H1 (cell line): Measurements from ENCODE around the gene ANKRD2. TPM values are rescaled to one million over a fixed set of nuclear protein-coding genes. Genes with fewer than 3 reads are reported as not detected.

ENCODE experiments used
- CTCF ChIA-PET: fragments of 300-600 bp; sonication (Branson Sonifier 250); formaldehyde crosslinking; loops from one replicate; lab custom pipeline; 2021; ENCODE audit not compliant: partially characterized antibody; lab: Charles Lee
- POLR2A ChIA-PET: fragments of 300-600 bp; sonication (Branson Sonifier 250); formaldehyde crosslinking; loops from one replicate; lab custom pipeline; 2021; ENCODE audit warnings: inconsistent platforms; ENCODE audit not compliant: partially characterized antibody; lab: Charles Lee
- DNase-seq, 2 experiments: peaks; one replicate each; pipeline versions ENCODE4 v3.0.0 to v3.0.0-alpha.2; 2010 to 2022; ENCODE audit warnings: low spot score in 2 of 2, low read depth in 1 of 2, mixed read lengths in 1 of 2
- FAIRE-seq: peaks from 2 replicates; lab custom pipeline; 2011; peaks lifted over from hg19 to GRCh38; lab: Jason Lieb, UNC
- H2AFZ ChIP-seq: 2 replicates; pipeline ENCODE4 v1.8.1; 2012; ENCODE audit warnings: low read length, inconsistent platforms
- H2AK5ac ChIP-seq: 2 replicates; pipeline ENCODE4 v1.6.1; 2013; ENCODE audit warnings: low read depth, low read length
- H2BK120ac ChIP-seq: replicated peaks from 2 replicates; pipeline ENCODE3; 2013; ENCODE audit warnings: low read depth, low read length, inconsistent platforms
- H2BK12ac ChIP-seq: 2 replicates; pipeline ENCODE4 v1.6.1; 2013; ENCODE audit warnings: low read depth, low read length
- H2BK15ac ChIP-seq: 2 replicates; pipeline ENCODE4 v1.6.1; 2013; ENCODE audit warnings: low read length
- H2BK20ac ChIP-seq: 2 replicates; pipeline ENCODE4 v1.6.1; 2013; ENCODE audit warnings: low read length
- H2BK5ac ChIP-seq: 2 replicates; pipeline ENCODE4 v1.6.1; 2013; ENCODE audit warnings: low read depth, low read length
- H3K14ac ChIP-seq: 2 replicates; pipeline ENCODE4 v1.6.1; 2013; ENCODE audit warnings: inconsistent platforms; ENCODE audit not compliant: insufficient read length
- H3K18ac ChIP-seq: 2 replicates; pipeline ENCODE4 v1.6.1; 2013; ENCODE audit warnings: low read length; ENCODE audit errors: extremely low read depth
- H3K23ac ChIP-seq: 2 replicates; pipeline ENCODE4 v1.6.1; 2013; ENCODE audit warnings: inconsistent platforms; ENCODE audit not compliant: insufficient read length
- H3K23me2 ChIP-seq: 2 replicates; pipeline ENCODE4 v1.6.1; 2013; ENCODE audit warnings: low read depth, low read length
- H3K27ac ChIP-seq: 2 replicates; pipeline ENCODE4 v1.6.1; 2011; ENCODE audit warnings: low read depth, low read length, inconsistent platforms
- H3K27me3 ChIP-seq, 4 experiments: replicated peaks in 1 of 4; 1 replicate in 1 of 4; 2 replicates in 3 of 4; pipeline versions ENCODE4 v1.6.1 to v1.8.1; 2011 to 2013; ENCODE audit warnings: low read length in 3 of 4, mild to moderate bottlenecking in 3 of 4, inconsistent platforms in 2 of 4, mixed read lengths in 2 of 4, moderate library complexity in 1 of 4; ENCODE audit not compliant: control insufficient read depth in 3 of 4, insufficient read depth in 3 of 4; ENCODE audit errors: extremely low read depth in 1 of 4
- H3K36me3 ChIP-seq, 4 experiments: 2 replicates each; pipeline versions ENCODE4 v1.6.1 to v1.8.1; 2011 to 2013; ENCODE audit warnings: mild to moderate bottlenecking in 4 of 4, low read length in 3 of 4, moderate library complexity in 2 of 4, control low read depth in 1 of 4, inconsistent platforms in 1 of 4; ENCODE audit not compliant: insufficient read depth in 4 of 4, control insufficient read depth in 2 of 4
- H3K4ac ChIP-seq: replicated peaks from 2 replicates; pipeline ENCODE3; 2013; ENCODE audit warnings: low read length, low read depth, mixed read lengths, inconsistent platforms; ENCODE audit not compliant: insufficient read length
- H3K4me1 ChIP-seq, 4 experiments: replicated peaks in 1 of 4; 1 replicate in 1 of 4; 2 replicates in 3 of 4; pipeline versions ENCODE4 v1.6.1 to v1.8.1; 2011 to 2013; ENCODE audit warnings: low read length in 3 of 4, inconsistent platforms in 2 of 4, mixed read lengths in 1 of 4; ENCODE audit not compliant: insufficient read depth in 4 of 4, control insufficient read depth in 3 of 4
- H3K4me2 ChIP-seq, 2 experiments: 2 replicates each; pipeline versions ENCODE4 v1.6.1 to v1.8.1; 2011 to 2013; ENCODE audit warnings: low read depth in 2 of 2, low read length in 2 of 2, control low read depth in 1 of 2, inconsistent platforms in 1 of 2, mild to moderate bottlenecking in 1 of 2; ENCODE audit not compliant: insufficient read depth in 1 of 2
- H3K4me3 ChIP-seq, 4 experiments: fragments of 200-600, 300-600 bp in 1 of 4; sonication (generic), shearing (Covaris generic), sonication (Bioruptor Twin) in 1 of 4; 2 replicates each; pipeline versions ENCODE4 v1.5.1 to v1.8.1; 2011 to 2016; ENCODE audit warnings: low read length in 4 of 4, low read depth in 3 of 4, control low read depth in 2 of 4, inconsistent platforms in 2 of 4, mild to moderate bottlenecking in 2 of 4, mixed read lengths in 1 of 4, moderate library complexity in 1 of 4; ENCODE audit not compliant: insufficient read depth in 2 of 4; ENCODE audit errors: extremely low read depth in 1 of 4
- H3K56ac ChIP-seq: replicated peaks from 2 replicates; pipeline ENCODE3; 2013; ENCODE audit warnings: low read depth, mild to moderate bottlenecking, mixed read lengths, low read length, inconsistent platforms; ENCODE audit not compliant: insufficient read length
- H3K79me1 ChIP-seq: 2 replicates; pipeline ENCODE4 v1.6.1; 2013; ENCODE audit warnings: low read depth, low read length, control low read depth
- H3K79me2 ChIP-seq, 2 experiments: 2 replicates each; pipeline versions ENCODE4 v1.6.1 to v1.8.1; 2012 to 2013; ENCODE audit warnings: low read length in 2 of 2, mild to moderate bottlenecking in 2 of 2, inconsistent platforms in 1 of 2; ENCODE audit not compliant: insufficient read depth in 2 of 2, control insufficient read depth in 1 of 2
- H3K9ac ChIP-seq, 4 experiments: replicated peaks in 1 of 4; 1 replicate in 1 of 4; 2 replicates in 3 of 4; pipeline versions ENCODE4 v1.6.1 to v1.8.1; 2011 to 2013; ENCODE audit warnings: low read depth in 3 of 4, low read length in 3 of 4, control low read depth in 2 of 4, mild to moderate bottlenecking in 2 of 4, moderate library complexity in 2 of 4, inconsistent platforms in 1 of 4; ENCODE audit errors: extremely low read depth in 1 of 4
- H3K9me3 ChIP-seq, 2 experiments: 2 replicates each; pipeline versions ENCODE4 v1.6.1 to v1.8.1; 2012 to 2013; ENCODE audit warnings: mild to moderate bottlenecking in 2 of 2, moderate library complexity in 2 of 2, control low read depth in 1 of 2, inconsistent platforms in 1 of 2, low read depth in 1 of 2, low read length in 1 of 2, mixed read lengths in 1 of 2; ENCODE audit not compliant: insufficient read depth in 2 of 2
- H4K20me1 ChIP-seq, 2 experiments: replicated peaks in 1 of 2; 2 replicates each; pipeline versions ENCODE3 to v1.8.1; 2011 to 2013; ENCODE audit warnings: inconsistent platforms in 2 of 2, low read length in 2 of 2, mild to moderate bottlenecking in 1 of 2; ENCODE audit not compliant: insufficient read depth in 2 of 2, control insufficient read depth in 1 of 2
- H4K5ac ChIP-seq: 2 replicates; pipeline ENCODE4 v1.6.1; 2013; ENCODE audit warnings: low read length, low read depth, mixed read lengths, inconsistent platforms; ENCODE audit not compliant: insufficient read length
- H4K8ac ChIP-seq: 2 replicates; pipeline ENCODE4 v1.8.0; 2013; ENCODE audit warnings: mild to moderate bottlenecking, moderate library complexity, low read length, inconsistent platforms; ENCODE audit not compliant: insufficient read depth; ENCODE audit errors: extremely low read depth
- H4K91ac ChIP-seq: replicated peaks from 2 replicates; pipeline ENCODE3; 2013; ENCODE audit warnings: low read length, mixed read lengths, inconsistent platforms; ENCODE audit not compliant: insufficient read length
- BACH1 ChIP-seq: IDR thresholded peaks from 2 replicates; pipeline ENCODE4 v1.6.1; 2012; ENCODE audit warnings: low read length, improper control_type of control experiment
- HDAC2 ChIP-seq, 2 experiments: fragments of 300-600 bp in 1 of 2; sonication (generic) in 1 of 2; IDR thresholded peaks; 2 replicates each; pipeline ENCODE4 v1.6.1; 2011 to 2012; ENCODE audit warnings: low read depth in 2 of 2, low read length in 2 of 2, mild to moderate bottlenecking in 2 of 2, moderate library complexity in 2 of 2, borderline replicate concordance in 1 of 2, inconsistent platforms in 1 of 2
- JUN ChIP-seq: IDR thresholded peaks from 2 replicates; pipeline ENCODE4 v1.6.1; 2011; ENCODE audit warnings: low read depth, mild to moderate bottlenecking, improper control_type of control experiment, low read length
- KDM1A ChIP-seq: fragments of 200-600, 300-600 bp; sonication (generic); IDR thresholded peaks from 2 replicates; pipeline ENCODE4 v1.7.1; 2016; ENCODE audit warnings: mild to moderate bottlenecking, low read length, borderline replicate concordance
- RAD21 ChIP-seq, 2 experiments: IDR thresholded peaks in 1 of 2; conservative IDR thresholded peaks in 1 of 2; 2 replicates each; pipeline ENCODE4 v1.6.1; 2011; ENCODE audit warnings: low read depth in 2 of 2, low read length in 2 of 2, improper control_type of control experiment in 1 of 2, inconsistent platforms in 1 of 2, mild to moderate bottlenecking in 1 of 2, moderate library complexity in 1 of 2
- RFX5 ChIP-seq: IDR thresholded peaks from 2 replicates; pipeline ENCODE4 v1.6.1; 2011; ENCODE audit warnings: low read depth, low read length, improper control_type of control experiment, borderline replicate concordance
- SIN3A ChIP-seq, 2 experiments: IDR thresholded peaks in 1 of 2; conservative IDR thresholded peaks in 1 of 2; 2 replicates each; pipeline ENCODE4 v1.6.1; 2011 to 2012; ENCODE audit warnings: low read length in 2 of 2, improper control_type of control experiment in 1 of 2, low read depth in 1 of 2, mild to moderate bottlenecking in 1 of 2
- SP2 ChIP-seq: IDR thresholded peaks from 2 replicates; pipeline ENCODE4 v1.6.1; 2012; ENCODE audit warnings: mild to moderate bottlenecking, low read length, inconsistent platforms
- SP4 ChIP-seq: IDR thresholded peaks from 2 replicates; pipeline ENCODE4 v1.6.1; 2012; ENCODE audit warnings: low read length, inconsistent platforms
- TBP ChIP-seq: IDR thresholded peaks from 2 replicates; pipeline ENCODE4 v1.6.1; 2011; ENCODE audit warnings: low read depth, low read length, improper control_type of control experiment
- USF2 ChIP-seq: IDR thresholded peaks from 2 replicates; pipeline ENCODE4 v1.6.1; 2011; ENCODE audit warnings: low read length, improper control_type of control experiment
- WGBS, 2 experiments: shearing (Covaris generic) in 1 of 2; methylation state at CpG; one replicate each; pipeline versions ENCODE4 v1.1.6 to v1.1.7; 2013 to 2015; ENCODE audit warnings: low lambda C conversion rate in 2 of 2, mixed read lengths in 2 of 2, inconsistent platforms in 1 of 2, low coverage in 1 of 2, missing lambda C conversion rate in 1 of 2; ENCODE audit not compliant: insufficient replicate concordance in 2 of 2, insufficient coverage in 1 of 2, insufficient read length in 1 of 2; ENCODE audit errors: extremely low coverage in 1 of 2, missing lambda C conversion rate in 1 of 2; 5-methylcytosine and 5-hydroxymethylcytosine counted together
- polyA plus RNA-seq, 7 experiments: library from polyadenylated mRNA; depleted of rRNA in 3 of 7; stranded (reverse) in 5 of 7; unstranded in 2 of 7; fragments of >200 nt in 5 of 7; fragments of 200-250 nt in 2 of 7; gene quantifications; 1 replicate in 5 of 7; 2 replicates in 1 of 7; 4 replicates in 1 of 7; pipeline versions ENCODE4 v1.2.1 to v1.2.3, GENCODE V29; 2011 to 2013; ENCODE audit warnings: missing spikeins in 2 of 7, mixed read lengths in 2 of 7
- total RNA-seq: library from RNA; stranded (reverse); fragmentation: NEBNext Ultra II Directional; extraction: Animal tissue kit (Norgen Biotek cat#: 25700); gene quantifications from 2 replicates; pipeline ENCODE4 v1.2.1, GENCODE V29; 2021

The ANKRD2 gene
- total and polyA plus RNA-seq, 2 of the 8 experiments (the other 6 are each of a cell fraction or from before 2014, with no cell fraction given), result not detected

GRCh38 chr10:97590082-97590747 lies 17.6 kb downstream of the ANKRD2 start:
- H3K23me2 ChIP-seq, result peaks cover 1% of the 10 kb centered on the region; the same call in 1 of the 2 replicates
- POLR2A ChIA-PET, result no interaction called here
- FAIRE-seq, result no peak
- no peak overlapping the region for H2BK120ac ChIP-seq
- H3K23ac ChIP-seq, result no peak overlapping the region
- H2BK15ac ChIP-seq, result no peak overlapping the region
- no peak overlapping the region for H3K4me3 ChIP-seq
- H4K5ac ChIP-seq, result no peak overlapping the region
- no peak overlapping the region for H3K9ac ChIP-seq
- no peak overlapping the region for H3K14ac ChIP-seq
- H3K4me2 ChIP-seq, result no peak overlapping the region
- CTCF ChIA-PET, result interaction anchor here (1.2 to 3.4 kb wide), 10 partner anchors 8 to 129 kb away, joined by 3 to 20 read pairs (median 6); partner anchors contain the start of gene ANKRD2
- H3K79me1 ChIP-seq, result no peaks in the 10 kb centered on the region
- H4K91ac ChIP-seq, result no peak overlapping the region
- no peak overlapping the region for H2BK12ac ChIP-seq
- H3K9me3 ChIP-seq, result no peaks in the 10 kb centered on the region
- H3K18ac ChIP-seq, result no peak overlapping the region
- H2AK5ac ChIP-seq, result no peak overlapping the region
- H3K4ac ChIP-seq, result no peak overlapping the region
- no peaks in the 10 kb centered on the region for H3K27me3 ChIP-seq
- DNase-seq, result no peak
- H3K56ac ChIP-seq, result no peak overlapping the region
- no peak overlapping the region for H3K27ac ChIP-seq
- no peaks in the 10 kb centered on the region for H3K79me2 ChIP-seq
- H4K20me1 ChIP-seq, result no peaks in the 10 kb centered on the region
- H4K8ac ChIP-seq, result no peak overlapping the region
- WGBS, 2 experiments, result 89% methylated on average over 15 of the region's 15 CpGs; no CpG with 5 or more reads in 1 of the 2 experiments
- H2BK20ac ChIP-seq, result no peak overlapping the region
- H2AFZ ChIP-seq, result no peak overlapping the region
- no peaks in the 10 kb centered on the region for H3K36me3 ChIP-seq
- no peaks in the 10 kb centered on the region for H3K4me1 ChIP-seq
- no peak overlapping the region for H2BK5ac ChIP-seq
- TF ChIP-seq JUN (no peak), SIN3A (conservative IDR thresholded peaks at IDR 0.05 in 1 of 2, IDR thresholded peaks at IDR 0.05 in 1 of 2; ENCODE audit: low read depth in 1 of 2, low read length in 2 of 2) (no peak), TBP (no peak), SP4 (no peak), HDAC2 (IDR thresholded peaks at IDR 0.05; ENCODE audit: borderline replicate concordance in 1 of 2, low read depth in 2 of 2, low read length in 2 of 2) (no peak), RFX5 (no peak), USF2 (no peak), BACH1 (no peak), SP2 (no peak), RAD21 (IDR thresholded peaks at IDR 0.05 in 1 of 2, conservative IDR thresholded peaks at IDR 0.05 in 1 of 2; ENCODE audit: low read depth in 2 of 2, low read length in 2 of 2) (no peak), KDM1A (no peak)
